BJ (cell line): ENCODE results near the gene INPP5A. TPM values are rescaled to one million over a fixed set of nuclear protein-coding genes. Genes with fewer than 3 reads are reported as not detected.

ENCODE experiments used
- CTCF ChIA-PET: fragments of 350-600 bp; formaldehyde crosslinking; extraction: SDS; loops from one replicate; lab custom pipeline; 2021; ENCODE audit warnings: antibody characterized with exemption, inconsistent platforms; lab: Yijun Ruan, JAX
- POLR2A ChIA-PET: fragments of 300-600 bp; sonication (Branson Sonifier 250); formaldehyde crosslinking; extraction: SDS; loops from one replicate; lab custom pipeline; 2021; ENCODE audit warnings: antibody characterized with exemption; lab: Charles Lee
- DNase-seq: peaks from one replicate; pipeline ENCODE4 v3.0.0-alpha.2; 2011; ENCODE audit warnings: low read depth
- H3K27me3 ChIP-seq: 2 replicates; pipeline ENCODE4 v1.6.0; 2011; ENCODE audit warnings: low read length; ENCODE audit not compliant: control insufficient read depth, insufficient read depth
- H3K36me3 ChIP-seq: 2 replicates; pipeline ENCODE4 v1.5.1; 2011; ENCODE audit warnings: low read length; ENCODE audit not compliant: control insufficient read depth, insufficient read depth
- H3K4me3 ChIP-seq: 2 replicates; pipeline ENCODE4 v1.5.1; 2011; ENCODE audit warnings: low read depth, mild to moderate bottlenecking, control low read depth, low read length
- polyA plus RNA-seq: library from polyadenylated mRNA; depleted of rRNA; stranded (reverse); fragments of >200 nt; gene quantifications from 2 replicates; pipeline ENCODE4 v1.2.3, GENCODE V29; 2011
- TF ChIP-seq, protein P1 (sequence below): IDR thresholded peaks from 2 replicates; pipeline ENCODE4 v1.5.1; 2011; ENCODE audit warnings: low read depth, mild to moderate bottlenecking, control low read depth, inconsistent platforms, low read length, moderate library complexity; ENCODE audit not compliant: insufficient read depth

INPP5A gene
- polyA plus RNA-seq, 1 experiment, result 60.1 TPM

DNA sequence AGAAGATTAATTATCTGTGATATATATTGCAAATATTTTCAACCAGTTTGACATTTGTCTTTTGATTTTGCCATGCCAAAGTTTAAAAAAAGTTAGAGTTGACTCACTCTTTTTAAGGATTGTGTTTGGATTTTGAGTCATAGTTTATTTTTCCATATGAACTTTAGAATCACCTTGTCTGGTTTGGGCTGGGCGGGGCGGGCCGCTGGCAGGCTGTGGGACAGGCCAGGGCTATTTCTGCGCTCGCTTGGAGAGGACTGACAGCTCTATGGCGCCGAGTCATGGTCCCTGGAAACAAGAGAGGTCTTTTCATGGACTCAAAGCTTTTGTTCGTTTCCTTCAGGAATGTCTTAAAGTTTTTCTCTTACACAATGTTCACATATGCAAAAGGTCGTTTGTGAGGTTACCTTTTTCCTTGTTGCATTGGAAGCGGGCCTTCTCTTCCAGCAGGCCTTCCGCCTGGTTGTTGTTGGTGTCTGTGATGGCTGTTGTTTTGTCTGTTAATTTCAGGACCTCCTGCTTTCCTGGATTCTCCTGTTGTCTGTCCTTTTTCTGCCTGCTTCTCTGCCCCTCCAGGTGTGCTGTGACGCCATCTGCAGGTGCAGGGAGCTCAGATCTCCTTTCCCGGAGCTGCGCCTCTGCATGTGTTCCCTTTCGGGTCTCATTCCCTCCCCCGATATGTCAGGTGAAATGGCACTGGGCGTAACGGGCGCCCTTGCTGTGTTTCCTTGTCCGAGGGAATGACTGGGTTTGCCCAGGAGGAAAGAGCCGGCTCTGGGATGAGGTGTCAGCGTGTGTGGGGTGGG lies 53.8 kb downstream of the INPP5A start:
- 0 out of 2 replicates have a peak, but pooled peaks cover 1% of the 10 kb centered on the region for H3K36me3 ChIP-seq
- CTCF ChIA-PET, result no interaction called here
- POLR2A ChIA-PET, result no interaction called here
- TF ChIP-seq, protein P1, sequence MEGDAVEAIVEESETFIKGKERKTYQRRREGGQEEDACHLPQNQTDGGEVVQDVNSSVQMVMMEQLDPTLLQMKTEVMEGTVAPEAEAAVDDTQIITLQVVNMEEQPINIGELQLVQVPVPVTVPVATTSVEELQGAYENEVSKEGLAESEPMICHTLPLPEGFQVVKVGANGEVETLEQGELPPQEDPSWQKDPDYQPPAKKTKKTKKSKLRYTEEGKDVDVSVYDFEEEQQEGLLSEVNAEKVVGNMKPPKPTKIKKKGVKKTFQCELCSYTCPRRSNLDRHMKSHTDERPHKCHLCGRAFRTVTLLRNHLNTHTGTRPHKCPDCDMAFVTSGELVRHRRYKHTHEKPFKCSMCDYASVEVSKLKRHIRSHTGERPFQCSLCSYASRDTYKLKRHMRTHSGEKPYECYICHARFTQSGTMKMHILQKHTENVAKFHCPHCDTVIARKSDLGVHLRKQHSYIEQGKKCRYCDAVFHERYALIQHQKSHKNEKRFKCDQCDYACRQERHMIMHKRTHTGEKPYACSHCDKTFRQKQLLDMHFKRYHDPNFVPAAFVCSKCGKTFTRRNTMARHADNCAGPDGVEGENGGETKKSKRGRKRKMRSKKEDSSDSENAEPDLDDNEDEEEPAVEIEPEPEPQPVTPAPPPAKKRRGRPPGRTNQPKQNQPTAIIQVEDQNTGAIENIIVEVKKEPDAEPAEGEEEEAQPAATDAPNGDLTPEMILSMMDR, result no peak
- H3K4me3 ChIP-seq, result no peak overlapping the region
- no peak for DNase-seq
- H3K27me3 ChIP-seq, result no peaks in the 10 kb centered on the region

DNA sequence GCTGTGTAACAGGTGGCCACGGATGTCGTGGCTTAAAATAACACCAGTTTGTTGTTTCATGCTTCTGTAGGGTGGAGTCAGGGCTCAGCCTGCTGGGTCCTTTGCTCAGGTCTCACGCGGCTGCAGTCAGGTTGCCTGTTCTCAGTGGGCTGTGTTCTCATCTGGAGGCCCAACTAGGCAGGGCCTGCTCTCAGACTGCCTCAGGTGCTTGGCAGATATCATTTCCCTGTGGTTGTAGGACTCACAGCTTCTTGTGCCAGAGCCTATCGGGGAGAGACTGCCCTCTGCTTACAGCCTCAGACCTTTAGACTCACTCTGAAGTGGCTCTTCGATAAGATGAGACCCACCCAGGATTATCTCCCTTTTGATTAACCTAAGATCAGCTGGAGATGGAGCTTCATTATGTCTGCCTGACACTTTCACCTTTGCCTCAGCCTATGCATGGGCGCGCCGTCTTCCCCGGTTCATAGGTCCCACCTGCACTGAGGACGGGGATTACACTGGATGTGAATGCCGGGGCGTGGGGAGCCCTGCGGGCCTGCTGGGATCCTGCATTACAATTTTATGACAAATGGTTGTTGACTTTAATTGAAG lies 55.3 kb downstream of the INPP5A start:
- no peaks in the 10 kb centered on the region for H3K27me3 ChIP-seq
- DNase-seq, result no peak
- H3K4me3 ChIP-seq, result no peak overlapping the region
- 0 out of 2 replicates have a peak, but pooled peaks cover 1% of the 10 kb centered on the region for H3K36me3 ChIP-seq
- POLR2A ChIA-PET, result no interaction called here
- TF ChIP-seq, protein P1, result no peak
- CTCF ChIA-PET, result no interaction called here

DNA sequence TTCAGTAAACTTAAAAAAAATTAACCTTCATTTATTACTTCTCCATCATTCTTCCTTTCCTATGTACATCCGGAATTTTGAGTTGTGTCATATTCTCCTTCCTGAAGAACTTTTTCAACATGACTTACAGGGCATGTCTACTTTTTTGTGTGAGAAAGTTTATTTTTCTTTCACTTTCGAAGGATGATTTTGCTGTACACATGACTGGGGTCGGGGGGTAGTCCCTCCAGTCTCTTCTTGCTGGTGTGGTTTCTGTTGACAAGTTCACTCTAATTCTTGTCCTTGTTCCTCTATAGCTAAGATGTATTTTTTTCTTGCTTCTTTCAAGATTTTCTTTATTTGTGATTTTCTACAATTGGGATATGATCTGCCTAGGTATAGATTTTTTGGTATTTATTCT lies 55.8 kb downstream of the INPP5A start:
- H3K4me3 ChIP-seq, result no peak overlapping the region
- TF ChIP-seq, protein P1, result no peak
- CTCF ChIA-PET, result no interaction called here
- DNase-seq, result no peak
- 0 out of 2 replicates have a peak, but pooled peaks cover 1% of the 10 kb centered on the region for H3K36me3 ChIP-seq
- no peaks in the 10 kb centered on the region for H3K27me3 ChIP-seq
- POLR2A ChIA-PET, result no interaction called here

DNA sequence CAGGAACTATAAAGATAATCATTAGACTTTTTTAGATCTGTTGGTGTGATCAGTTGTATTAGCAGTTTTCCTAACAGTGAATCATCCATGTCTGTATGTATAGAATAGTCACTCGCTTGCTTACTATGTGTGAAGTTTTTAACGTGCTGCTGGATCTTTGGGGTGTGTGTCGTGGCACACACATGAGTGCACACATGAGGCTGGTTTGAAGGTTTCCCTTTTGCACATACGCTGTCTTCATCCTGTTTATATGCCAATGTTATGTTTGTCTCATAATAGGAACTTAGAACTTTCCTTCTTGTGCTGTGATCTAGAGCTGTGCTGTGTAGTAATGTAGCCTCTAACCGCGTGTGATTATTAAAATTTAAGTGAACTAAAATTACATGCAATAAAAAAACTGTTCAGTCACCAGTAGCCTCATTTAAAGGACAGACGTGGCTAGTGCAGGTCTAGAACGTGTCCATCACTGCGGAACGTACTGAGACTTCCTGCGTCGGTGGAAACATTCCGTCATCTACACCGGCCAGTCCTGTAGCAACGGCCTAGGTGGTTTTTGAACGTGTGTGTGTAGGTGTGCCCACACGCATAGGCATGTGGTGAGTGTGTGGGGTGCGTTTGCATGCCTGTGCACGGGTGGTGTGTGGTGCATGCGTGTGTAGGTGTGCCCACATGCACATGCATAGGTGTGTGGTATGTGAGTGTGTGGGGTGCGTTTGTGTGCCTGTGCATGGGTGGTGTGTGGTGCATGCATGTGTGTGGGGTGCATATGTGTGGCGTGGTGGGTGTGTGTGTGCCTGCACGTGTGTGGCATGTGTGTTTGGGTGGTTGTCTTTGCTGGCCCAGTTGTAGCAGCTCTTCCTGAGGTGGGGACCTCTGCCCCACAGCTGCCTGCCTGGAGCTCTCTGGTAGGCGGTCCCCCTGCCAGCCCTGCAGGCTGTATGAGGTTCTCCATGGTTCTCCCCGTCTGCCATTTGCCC lies 56.6 kb downstream of the INPP5A start:
- DNase-seq, result no peak
- H3K4me3 ChIP-seq, result no peak overlapping the region
- CTCF ChIA-PET, result no interaction called here
- POLR2A ChIA-PET, result no interaction called here
- H3K27me3 ChIP-seq, result no peaks in the 10 kb centered on the region
- TF ChIP-seq, protein P1, result no peak
- H3K36me3 ChIP-seq, result 0 out of 2 replicates have a peak, but pooled peaks cover 1% of the 10 kb centered on the region
